ENCODE measurements around the gene GRM1.

DNA sequence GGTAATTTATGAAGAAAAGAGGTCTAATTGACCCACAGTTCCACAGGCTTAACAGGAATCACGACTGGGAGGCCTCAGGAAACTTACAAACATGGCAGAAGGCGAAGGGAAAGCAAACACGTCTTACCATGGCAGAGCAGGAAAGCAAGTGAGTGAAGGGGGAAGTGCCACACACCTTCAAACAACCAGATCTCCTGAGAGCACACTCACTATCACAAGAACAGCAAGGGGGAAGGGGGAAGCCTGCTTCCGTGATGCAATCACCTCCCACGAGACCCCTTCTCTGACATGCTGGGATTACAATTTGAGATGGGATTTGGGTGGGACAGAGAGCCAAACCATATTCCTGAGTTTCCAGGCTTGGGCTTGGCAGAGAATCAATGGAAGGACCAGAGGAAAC is 390.7 kb downstream of the GRM1 start:
- TF ChIP-seq, protein P1, sequence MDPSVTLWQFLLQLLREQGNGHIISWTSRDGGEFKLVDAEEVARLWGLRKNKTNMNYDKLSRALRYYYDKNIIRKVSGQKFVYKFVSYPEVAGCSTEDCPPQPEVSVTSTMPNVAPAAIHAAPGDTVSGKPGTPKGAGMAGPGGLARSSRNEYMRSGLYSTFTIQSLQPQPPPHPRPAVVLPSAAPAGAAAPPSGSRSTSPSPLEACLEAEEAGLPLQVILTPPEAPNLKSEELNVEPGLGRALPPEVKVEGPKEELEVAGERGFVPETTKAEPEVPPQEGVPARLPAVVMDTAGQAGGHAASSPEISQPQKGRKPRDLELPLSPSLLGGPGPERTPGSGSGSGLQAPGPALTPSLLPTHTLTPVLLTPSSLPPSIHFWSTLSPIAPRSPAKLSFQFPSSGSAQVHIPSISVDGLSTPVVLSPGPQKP (IDR thresholded peaks at IDR 0.05; ENCODE audit: borderline replicate concordance, low read depth, low read length), result no peak
- TF ChIP-seq, protein P2, sequence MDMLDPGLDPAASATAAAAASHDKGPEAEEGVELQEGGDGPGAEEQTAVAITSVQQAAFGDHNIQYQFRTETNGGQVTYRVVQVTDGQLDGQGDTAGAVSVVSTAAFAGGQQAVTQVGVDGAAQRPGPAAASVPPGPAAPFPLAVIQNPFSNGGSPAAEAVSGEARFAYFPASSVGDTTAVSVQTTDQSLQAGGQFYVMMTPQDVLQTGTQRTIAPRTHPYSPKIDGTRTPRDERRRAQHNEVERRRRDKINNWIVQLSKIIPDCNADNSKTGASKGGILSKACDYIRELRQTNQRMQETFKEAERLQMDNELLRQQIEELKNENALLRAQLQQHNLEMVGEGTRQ (IDR thresholded peaks at IDR 0.05; ENCODE audit: low read depth, low read length), result no peak
- TF ChIP-seq FOS (IDR thresholded peaks at IDR 0.05; ENCODE audit: low read depth, low read length), result no peak
- no peak for TF ChIP-seq MAZ (IDR thresholded peaks at IDR 0.05; ENCODE audit: borderline replicate concordance, low read depth, low read length)
- TF ChIP-seq, protein P3, sequence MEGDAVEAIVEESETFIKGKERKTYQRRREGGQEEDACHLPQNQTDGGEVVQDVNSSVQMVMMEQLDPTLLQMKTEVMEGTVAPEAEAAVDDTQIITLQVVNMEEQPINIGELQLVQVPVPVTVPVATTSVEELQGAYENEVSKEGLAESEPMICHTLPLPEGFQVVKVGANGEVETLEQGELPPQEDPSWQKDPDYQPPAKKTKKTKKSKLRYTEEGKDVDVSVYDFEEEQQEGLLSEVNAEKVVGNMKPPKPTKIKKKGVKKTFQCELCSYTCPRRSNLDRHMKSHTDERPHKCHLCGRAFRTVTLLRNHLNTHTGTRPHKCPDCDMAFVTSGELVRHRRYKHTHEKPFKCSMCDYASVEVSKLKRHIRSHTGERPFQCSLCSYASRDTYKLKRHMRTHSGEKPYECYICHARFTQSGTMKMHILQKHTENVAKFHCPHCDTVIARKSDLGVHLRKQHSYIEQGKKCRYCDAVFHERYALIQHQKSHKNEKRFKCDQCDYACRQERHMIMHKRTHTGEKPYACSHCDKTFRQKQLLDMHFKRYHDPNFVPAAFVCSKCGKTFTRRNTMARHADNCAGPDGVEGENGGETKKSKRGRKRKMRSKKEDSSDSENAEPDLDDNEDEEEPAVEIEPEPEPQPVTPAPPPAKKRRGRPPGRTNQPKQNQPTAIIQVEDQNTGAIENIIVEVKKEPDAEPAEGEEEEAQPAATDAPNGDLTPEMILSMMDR (conservative IDR thresholded peaks at IDR 0.05; ENCODE audit: low read depth, low read length), result no peak
- no peak for TF ChIP-seq BHLHE40 (IDR thresholded peaks at IDR 0.05; ENCODE audit: low read depth, low read length)
- TF ChIP-seq POLR2A (IDR thresholded peaks at IDR 0.05; ENCODE audit: low read depth, low read length), result no peak
- no peak for TF ChIP-seq MAFK (IDR thresholded peaks at IDR 0.05; ENCODE audit: low read depth, low read length)
- TF ChIP-seq RAD21 (IDR thresholded peaks at IDR 0.05; ENCODE audit: low read length), result no peak
- TF ChIP-seq RCOR1 (IDR thresholded peaks at IDR 0.05; ENCODE audit: insufficient replicate concordance, low read length), result no peak
- no peak for TF ChIP-seq NFE2L2 (IDR thresholded peaks at IDR 0.05; ENCODE audit: low read depth, low read length)
- TF ChIP-seq CHD1 (IDR thresholded peaks at IDR 0.05; ENCODE audit: low read depth, low read length), result no peak

Data from IMR-90 (cell line).